Measurements from ENCODE around the gene ACADS. TPM values are rescaled to one million over a fixed set of nuclear protein-coding genes. Genes with fewer than 3 reads are reported as not detected.

Gene ACADS
- total and polyA plus RNA-seq, 9 of the 15 experiments (the other 6 are each of a cell fraction or from before 2014, with no cell fraction given) = 0.06 to 20.3 (median 8.8) TPM

DNA sequence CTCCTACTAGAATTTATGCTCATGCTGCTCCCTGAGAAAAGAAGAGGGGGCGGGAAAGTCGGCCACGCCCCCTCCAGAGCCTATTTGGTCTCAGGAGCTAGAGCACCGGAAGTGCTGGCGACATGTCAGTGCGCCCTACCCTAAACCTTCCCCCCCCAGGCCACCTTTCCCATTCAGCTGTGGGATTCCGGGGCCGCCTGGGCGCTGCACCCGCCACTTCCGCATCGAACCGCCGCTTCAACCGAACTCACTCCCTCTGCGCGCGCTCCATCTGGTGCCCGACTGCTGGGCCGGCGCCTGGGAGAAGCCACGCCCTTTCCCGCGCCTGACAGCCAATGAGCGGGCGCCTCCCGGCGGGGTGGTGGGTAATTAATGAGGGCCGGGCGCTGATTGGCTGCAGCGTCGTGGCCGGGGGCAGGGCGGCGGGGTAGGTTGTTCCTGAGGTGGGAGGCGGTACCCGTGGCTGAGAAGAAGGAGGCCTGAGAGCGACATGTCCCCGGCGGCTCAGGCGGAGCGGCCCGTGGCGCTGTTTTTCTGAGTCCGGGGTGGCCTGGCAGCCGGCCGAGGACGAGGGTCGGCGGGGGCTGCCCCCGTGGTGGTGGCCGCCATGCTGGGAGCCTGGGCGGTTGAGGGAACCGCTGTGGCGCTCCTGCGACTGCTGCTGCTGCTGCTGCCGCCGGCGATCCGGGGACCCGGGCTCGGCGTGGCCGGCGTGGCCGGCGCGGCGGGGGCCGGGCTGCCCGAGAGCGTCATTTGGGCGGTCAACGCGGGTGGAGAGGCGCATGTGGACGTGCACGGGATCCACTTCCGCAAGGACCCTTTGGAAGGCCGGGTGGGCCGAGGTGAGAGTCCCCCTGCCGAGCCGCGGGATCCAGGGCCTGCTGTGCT is 38.7 kb upstream of the ACADS start, which contains the start of gene MLEC (continued):
- TF ChIP-seq, protein P1, sequence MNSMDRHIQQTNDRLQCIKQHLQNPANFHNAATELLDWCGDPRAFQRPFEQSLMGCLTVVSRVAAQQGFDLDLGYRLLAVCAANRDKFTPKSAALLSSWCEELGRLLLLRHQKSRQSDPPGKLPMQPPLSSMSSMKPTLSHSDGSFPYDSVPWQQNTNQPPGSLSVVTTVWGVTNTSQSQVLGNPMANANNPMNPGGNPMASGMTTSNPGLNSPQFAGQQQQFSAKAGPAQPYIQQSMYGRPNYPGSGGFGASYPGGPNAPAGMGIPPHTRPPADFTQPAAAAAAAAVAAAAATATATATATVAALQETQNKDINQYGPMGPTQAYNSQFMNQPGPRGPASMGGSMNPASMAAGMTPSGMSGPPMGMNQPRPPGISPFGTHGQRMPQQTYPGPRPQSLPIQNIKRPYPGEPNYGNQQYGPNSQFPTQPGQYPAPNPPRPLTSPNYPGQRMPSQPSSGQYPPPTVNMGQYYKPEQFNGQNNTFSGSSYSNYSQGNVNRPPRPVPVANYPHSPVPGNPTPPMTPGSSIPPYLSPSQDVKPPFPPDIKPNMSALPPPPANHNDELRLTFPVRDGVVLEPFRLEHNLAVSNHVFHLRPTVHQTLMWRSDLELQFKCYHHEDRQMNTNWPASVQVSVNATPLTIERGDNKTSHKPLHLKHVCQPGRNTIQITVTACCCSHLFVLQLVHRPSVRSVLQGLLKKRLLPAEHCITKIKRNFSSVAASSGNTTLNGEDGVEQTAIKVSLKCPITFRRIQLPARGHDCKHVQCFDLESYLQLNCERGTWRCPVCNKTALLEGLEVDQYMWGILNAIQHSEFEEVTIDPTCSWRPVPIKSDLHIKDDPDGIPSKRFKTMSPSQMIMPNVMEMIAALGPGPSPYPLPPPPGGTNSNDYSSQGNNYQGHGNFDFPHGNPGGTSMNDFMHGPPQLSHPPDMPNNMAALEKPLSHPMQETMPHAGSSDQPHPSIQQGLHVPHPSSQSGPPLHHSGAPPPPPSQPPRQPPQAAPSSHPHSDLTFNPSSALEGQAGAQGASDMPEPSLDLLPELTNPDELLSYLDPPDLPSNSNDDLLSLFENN (IDR thresholded peaks at IDR 0.05; ENCODE audit: low read depth in 2 of 2, low read length in 2 of 2) = no peak; a peak in 1 of 4 replicates
- TF ChIP-seq DDX20 (tag; IDR thresholded peaks at IDR 0.05; ENCODE audit: low read depth) (no peak), HOXB6 (CRISPR knock-in tag; IDR thresholded peaks at IDR 0.05; ENCODE audit: borderline replicate concordance) (no peak), SOX6 (IDR thresholded peaks at IDR 0.05) (no peak), ZNF347 (CRISPR knock-in tag; IDR thresholded peaks at IDR 0.05; ENCODE audit: low read depth) (no peak), ZNF444 (CRISPR knock-in tag; IDR thresholded peaks at IDR 0.05) (no peak), DMBX1 (CRISPR knock-in tag; IDR thresholded peaks at IDR 0.05; ENCODE audit: borderline replicate concordance) (peak; percentile 20; the same call in 1 of the 2 replicates), CREM (IDR thresholded peaks at IDR 0.05; ENCODE audit: low read depth) (peak; percentile 78), ZNF23 (CRISPR knock-in tag; IDR thresholded peaks at IDR 0.05) (no peak), EWSR1 (IDR thresholded peaks at IDR 0.05; ENCODE audit: borderline replicate concordance, low read depth, partially characterized antibody) (no peak), ZNF584 (CRISPR knock-in tag; IDR thresholded peaks at IDR 0.05; ENCODE audit: low read depth) (no peak), MEF2A (IDR thresholded peaks at IDR 0.05; ENCODE audit: control insufficient read depth, low read depth, low read length) (peak; percentile 19; the same call in 1 of the 2 replicates), CREBBP (IDR thresholded peaks at IDR 0.05; ENCODE audit: low read depth, low read length) (no peak), ZC3H8 (IDR thresholded peaks at IDR 0.05) (no peak), ZNF830 (CRISPR knock-in tag; IDR thresholded peaks at IDR 0.05) (no peak), HIVEP1 (CRISPR knock-in tag; IDR thresholded peaks at IDR 0.05) (no peak), SMAD2 (IDR thresholded peaks at IDR 0.05; ENCODE audit: low read depth, low read length) (no peak)
- TF ChIP-seq, protein P2, sequence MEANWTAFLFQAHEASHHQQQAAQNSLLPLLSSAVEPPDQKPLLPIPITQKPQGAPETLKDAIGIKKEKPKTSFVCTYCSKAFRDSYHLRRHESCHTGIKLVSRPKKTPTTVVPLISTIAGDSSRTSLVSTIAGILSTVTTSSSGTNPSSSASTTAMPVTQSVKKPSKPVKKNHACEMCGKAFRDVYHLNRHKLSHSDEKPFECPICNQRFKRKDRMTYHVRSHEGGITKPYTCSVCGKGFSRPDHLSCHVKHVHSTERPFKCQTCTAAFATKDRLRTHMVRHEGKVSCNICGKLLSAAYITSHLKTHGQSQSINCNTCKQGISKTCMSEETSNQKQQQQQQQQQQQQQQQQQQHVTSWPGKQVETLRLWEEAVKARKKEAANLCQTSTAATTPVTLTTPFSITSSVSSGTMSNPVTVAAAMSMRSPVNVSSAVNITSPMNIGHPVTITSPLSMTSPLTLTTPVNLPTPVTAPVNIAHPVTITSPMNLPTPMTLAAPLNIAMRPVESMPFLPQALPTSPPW (CRISPR knock-in tag; IDR thresholded peaks at IDR 0.05) = peak; percentile 71; the same call in 1 of the 2 replicates
- TF ChIP-seq, protein P3, sequence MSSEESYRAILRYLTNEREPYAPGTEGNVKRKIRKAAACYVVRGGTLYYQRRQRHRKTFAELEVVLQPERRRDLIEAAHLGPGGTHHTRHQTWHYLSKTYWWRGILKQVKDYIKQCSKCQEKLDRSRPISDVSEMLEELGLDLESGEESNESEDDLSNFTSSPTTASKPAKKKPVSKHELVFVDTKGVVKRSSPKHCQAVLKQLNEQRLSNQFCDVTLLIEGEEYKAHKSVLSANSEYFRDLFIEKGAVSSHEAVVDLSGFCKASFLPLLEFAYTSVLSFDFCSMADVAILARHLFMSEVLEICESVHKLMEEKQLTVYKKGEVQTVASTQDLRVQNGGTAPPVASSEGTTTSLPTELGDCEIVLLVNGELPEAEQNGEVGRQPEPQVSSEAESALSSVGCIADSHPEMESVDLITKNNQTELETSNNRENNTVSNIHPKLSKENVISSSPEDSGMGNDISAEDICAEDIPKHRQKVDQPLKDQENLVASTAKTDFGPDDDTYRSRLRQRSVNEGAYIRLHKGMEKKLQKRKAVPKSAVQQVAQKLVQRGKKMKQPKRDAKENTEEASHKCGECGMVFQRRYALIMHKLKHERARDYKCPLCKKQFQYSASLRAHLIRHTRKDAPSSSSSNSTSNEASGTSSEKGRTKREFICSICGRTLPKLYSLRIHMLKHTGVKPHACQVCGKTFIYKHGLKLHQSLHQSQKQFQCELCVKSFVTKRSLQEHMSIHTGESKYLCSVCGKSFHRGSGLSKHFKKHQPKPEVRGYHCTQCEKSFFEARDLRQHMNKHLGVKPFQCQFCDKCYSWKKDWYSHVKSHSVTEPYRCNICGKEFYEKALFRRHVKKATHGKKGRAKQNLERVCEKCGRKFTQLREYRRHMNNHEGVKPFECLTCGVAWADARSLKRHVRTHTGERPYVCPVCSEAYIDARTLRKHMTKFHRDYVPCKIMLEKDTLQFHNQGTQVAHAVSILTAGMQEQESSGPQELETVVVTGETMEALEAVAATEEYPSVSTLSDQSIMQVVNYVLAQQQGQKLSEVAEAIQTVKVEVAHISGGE (CRISPR knock-in tag; IDR thresholded peaks at IDR 0.05) = peak; percentile 96 to 100 (median 98)

Measured in K562 (cell line).